ENCODE results near the gene SLC22A23.

The SLC22A23 gene

DNA sequence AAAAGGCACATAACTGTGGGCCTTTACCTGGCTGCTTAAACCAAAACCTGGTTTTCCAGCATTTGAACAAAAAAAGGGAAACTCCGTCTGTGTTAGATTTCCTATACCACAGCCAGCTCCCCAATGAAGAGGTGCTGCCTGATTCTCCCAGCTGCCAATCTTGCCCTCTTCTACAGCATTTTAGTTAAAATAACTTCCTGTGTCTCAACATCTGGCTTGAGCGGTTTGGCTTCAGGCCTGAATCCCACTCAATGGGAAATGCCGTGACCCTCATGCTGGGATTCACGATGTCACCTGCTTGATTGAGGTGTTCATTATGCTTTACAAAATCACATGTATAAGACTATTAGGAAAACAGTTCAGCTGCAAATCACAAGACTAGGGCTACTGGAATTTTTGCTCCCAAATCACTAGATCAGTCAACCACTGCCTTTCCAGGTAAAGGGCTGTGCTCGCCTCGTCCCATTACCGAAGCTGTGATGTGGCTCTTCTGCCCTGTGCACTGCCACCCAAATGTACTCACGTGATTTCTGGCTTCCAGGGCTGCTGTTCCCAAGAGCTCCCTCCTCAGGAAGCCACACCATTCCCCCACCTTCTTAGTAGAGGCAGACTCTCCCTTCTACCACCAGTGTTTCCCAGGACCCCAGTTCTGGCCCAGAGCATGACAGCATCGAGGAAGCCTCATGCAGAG lies 103.5 kb downstream of the SLC22A23 start:
- TF ChIP-seq, protein P1, sequence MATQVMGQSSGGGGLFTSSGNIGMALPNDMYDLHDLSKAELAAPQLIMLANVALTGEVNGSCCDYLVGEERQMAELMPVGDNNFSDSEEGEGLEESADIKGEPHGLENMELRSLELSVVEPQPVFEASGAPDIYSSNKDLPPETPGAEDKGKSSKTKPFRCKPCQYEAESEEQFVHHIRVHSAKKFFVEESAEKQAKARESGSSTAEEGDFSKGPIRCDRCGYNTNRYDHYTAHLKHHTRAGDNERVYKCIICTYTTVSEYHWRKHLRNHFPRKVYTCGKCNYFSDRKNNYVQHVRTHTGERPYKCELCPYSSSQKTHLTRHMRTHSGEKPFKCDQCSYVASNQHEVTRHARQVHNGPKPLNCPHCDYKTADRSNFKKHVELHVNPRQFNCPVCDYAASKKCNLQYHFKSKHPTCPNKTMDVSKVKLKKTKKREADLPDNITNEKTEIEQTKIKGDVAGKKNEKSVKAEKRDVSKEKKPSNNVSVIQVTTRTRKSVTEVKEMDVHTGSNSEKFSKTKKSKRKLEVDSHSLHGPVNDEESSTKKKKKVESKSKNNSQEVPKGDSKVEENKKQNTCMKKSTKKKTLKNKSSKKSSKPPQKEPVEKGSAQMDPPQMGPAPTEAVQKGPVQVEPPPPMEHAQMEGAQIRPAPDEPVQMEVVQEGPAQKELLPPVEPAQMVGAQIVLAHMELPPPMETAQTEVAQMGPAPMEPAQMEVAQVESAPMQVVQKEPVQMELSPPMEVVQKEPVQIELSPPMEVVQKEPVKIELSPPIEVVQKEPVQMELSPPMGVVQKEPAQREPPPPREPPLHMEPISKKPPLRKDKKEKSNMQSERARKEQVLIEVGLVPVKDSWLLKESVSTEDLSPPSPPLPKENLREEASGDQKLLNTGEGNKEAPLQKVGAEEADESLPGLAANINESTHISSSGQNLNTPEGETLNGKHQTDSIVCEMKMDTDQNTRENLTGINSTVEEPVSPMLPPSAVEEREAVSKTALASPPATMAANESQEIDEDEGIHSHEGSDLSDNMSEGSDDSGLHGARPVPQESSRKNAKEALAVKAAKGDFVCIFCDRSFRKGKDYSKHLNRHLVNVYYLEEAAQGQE (IDR thresholded peaks at IDR 0.05; ENCODE audit: low read depth): no peak
- TF ChIP-seq CREB1 (IDR thresholded peaks at IDR 0.05; ENCODE audit: low read depth) (no peak), YY1 (IDR thresholded peaks at IDR 0.05; ENCODE audit: low read depth) (no peak), CEBPB (IDR thresholded peaks at IDR 0.05) (no peak), EP300 (IDR thresholded peaks at IDR 0.05; ENCODE audit: borderline replicate concordance) (no peak), FOXM1 (IDR thresholded peaks at IDR 0.05; ENCODE audit: borderline replicate concordance, low read depth) (no peak), RAD21 (IDR thresholded peaks at IDR 0.05; ENCODE audit: low read depth) (no peak), USF1 (IDR thresholded peaks at IDR 0.05) (no peak), TCF12 (IDR thresholded peaks at IDR 0.05; ENCODE audit: low read depth) (no peak), ZBTB7A (IDR thresholded peaks at IDR 0.05; ENCODE audit: low read depth) (no peak), TAF1 (IDR thresholded peaks at IDR 0.05; ENCODE audit: low read depth) (no peak), EGR1 (IDR thresholded peaks at IDR 0.05) (no peak)
- TF ChIP-seq, protein P2, sequence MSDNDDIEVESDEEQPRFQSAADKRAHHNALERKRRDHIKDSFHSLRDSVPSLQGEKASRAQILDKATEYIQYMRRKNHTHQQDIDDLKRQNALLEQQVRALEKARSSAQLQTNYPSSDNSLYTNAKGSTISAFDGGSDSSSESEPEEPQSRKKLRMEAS (IDR thresholded peaks at IDR 0.05): no peak

DNA sequence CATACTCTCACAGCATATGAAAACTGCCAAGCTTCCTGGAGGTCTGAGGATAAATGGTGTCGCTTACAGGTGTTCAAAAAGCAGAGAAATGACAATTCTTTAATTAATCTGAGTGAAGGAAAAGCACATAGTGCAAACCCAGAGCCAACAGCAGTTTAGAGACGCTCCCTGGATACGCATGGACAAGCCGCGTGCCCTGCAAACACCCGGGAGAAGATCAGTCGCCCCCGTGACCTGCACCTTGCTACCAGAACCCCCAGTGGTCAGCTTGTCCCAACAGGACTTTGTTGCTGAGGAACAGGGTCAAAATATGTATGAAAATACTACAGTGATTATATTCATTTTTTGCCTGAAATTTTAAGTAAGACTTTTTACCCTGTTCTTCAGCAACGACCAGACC lies 104.2 kb downstream of the SLC22A23 start:
- TF ChIP-seq, protein P2 (IDR thresholded peaks at IDR 0.05): no peak
- no peak for TF ChIP-seq CREB1 (IDR thresholded peaks at IDR 0.05; ENCODE audit: low read depth)
- no peak for TF ChIP-seq YY1 (IDR thresholded peaks at IDR 0.05; ENCODE audit: low read depth)
- no peak for TF ChIP-seq USF1 (IDR thresholded peaks at IDR 0.05)
- no peak for TF ChIP-seq TEAD4 (IDR thresholded peaks at IDR 0.05)
- TF ChIP-seq TAF1 (IDR thresholded peaks at IDR 0.05; ENCODE audit: low read depth): no peak
- no peak for TF ChIP-seq ZBTB7A (IDR thresholded peaks at IDR 0.05; ENCODE audit: low read depth)
- no peak for TF ChIP-seq TCF12 (IDR thresholded peaks at IDR 0.05; ENCODE audit: low read depth)
- TF ChIP-seq FOXM1 (IDR thresholded peaks at IDR 0.05; ENCODE audit: borderline replicate concordance, low read depth): no peak
- TF ChIP-seq, protein P1 (IDR thresholded peaks at IDR 0.05; ENCODE audit: low read depth): no peak
- TF ChIP-seq EP300 (IDR thresholded peaks at IDR 0.05; ENCODE audit: borderline replicate concordance): no peak
- no peak for TF ChIP-seq CEBPB (IDR thresholded peaks at IDR 0.05)
- no peak for TF ChIP-seq RAD21 (IDR thresholded peaks at IDR 0.05; ENCODE audit: low read depth)

DNA sequence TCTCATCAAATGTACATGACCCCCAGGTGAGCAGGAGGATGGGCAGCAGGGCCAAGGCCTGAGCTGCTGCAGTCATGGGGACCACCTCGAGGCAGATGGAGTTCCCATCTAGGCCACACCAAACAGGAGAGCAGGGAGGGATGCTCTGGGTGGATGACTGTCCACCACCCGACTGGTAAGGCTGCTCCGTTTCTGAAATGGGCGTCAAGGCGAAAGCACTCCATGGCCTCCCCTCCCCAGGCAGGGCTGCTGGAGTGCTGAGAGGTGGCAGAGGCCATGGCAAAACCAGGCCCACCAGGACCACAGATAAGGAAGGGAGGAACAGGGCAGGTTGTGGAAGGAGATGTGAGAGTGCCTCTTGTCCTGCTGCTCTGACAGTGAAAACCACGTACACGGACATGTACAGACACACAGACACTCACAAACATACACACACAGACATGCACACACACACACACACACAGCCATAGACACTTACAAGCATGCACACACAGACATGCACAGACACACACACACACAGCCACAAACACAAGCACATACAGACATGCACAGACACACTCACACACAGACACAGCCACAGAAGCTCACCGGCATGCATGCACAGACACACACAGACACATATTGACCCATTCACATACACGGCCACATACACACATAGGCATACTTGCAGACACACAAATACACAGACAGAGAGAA lies 104.9 kb downstream of the SLC22A23 start:
- TF ChIP-seq YY1 (IDR thresholded peaks at IDR 0.05; ENCODE audit: low read depth) (no peak), TEAD4 (IDR thresholded peaks at IDR 0.05) (no peak), CREB1 (IDR thresholded peaks at IDR 0.05; ENCODE audit: low read depth) (no peak), FOXM1 (IDR thresholded peaks at IDR 0.05; ENCODE audit: borderline replicate concordance, low read depth) (no peak), TCF12 (IDR thresholded peaks at IDR 0.05; ENCODE audit: low read depth) (no peak), NFIC (IDR thresholded peaks at IDR 0.05) (no peak), EP300 (IDR thresholded peaks at IDR 0.05; ENCODE audit: borderline replicate concordance) (no peak), TAF1 (IDR thresholded peaks at IDR 0.05; ENCODE audit: low read depth) (no peak), ZBTB7A (IDR thresholded peaks at IDR 0.05; ENCODE audit: low read depth) (no peak), RAD21 (IDR thresholded peaks at IDR 0.05; ENCODE audit: low read depth) (no peak), USF1 (IDR thresholded peaks at IDR 0.05) (no peak), CEBPB (IDR thresholded peaks at IDR 0.05) (no peak), EGR1 (IDR thresholded peaks at IDR 0.05) (no peak)
- TF ChIP-seq, protein P2 (IDR thresholded peaks at IDR 0.05): no peak
- TF ChIP-seq, protein P1 (IDR thresholded peaks at IDR 0.05; ENCODE audit: low read depth): no peak
